Activated T-cell treated with anti-CD3 and anti-CD28 coated beads, Interleukin-2, amount 50 U/mL, for 48 hours (primary cell): ENCODE measurements around the gene MORN3.
"Not testable (repeated sequence)": the region's sequence is repeated elsewhere in the genome, so short reads cannot be mapped to it uniquely, and the experiment has no call there.

Source experiments
- DNase-seq, 2 experiments: peaks; one replicate each; pipeline ENCODE4 v3.0.0-alpha.2; 2020

The MORN3 gene

DNA sequence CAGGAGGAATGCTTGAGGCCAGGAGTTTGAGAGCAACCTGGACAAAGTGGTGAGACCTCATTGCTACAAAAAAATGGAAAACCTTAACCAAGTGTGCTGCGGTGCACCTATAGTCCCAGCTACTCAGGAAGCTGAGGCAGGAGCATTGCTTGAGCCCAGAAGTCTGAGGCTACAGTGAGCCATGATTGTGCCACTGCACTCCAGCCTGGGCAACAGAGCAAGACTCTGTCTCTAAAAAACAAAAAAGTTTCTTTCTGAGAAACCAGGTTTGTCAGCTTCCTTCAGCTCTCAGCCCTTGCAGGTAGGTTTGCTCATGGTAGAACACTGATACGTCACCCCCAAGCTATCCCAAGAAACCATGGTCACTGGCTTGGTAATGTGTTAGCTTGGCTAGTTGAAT, 20.0 kb upstream of the MORN3 start:
- no peak for DNase-seq

DNA sequence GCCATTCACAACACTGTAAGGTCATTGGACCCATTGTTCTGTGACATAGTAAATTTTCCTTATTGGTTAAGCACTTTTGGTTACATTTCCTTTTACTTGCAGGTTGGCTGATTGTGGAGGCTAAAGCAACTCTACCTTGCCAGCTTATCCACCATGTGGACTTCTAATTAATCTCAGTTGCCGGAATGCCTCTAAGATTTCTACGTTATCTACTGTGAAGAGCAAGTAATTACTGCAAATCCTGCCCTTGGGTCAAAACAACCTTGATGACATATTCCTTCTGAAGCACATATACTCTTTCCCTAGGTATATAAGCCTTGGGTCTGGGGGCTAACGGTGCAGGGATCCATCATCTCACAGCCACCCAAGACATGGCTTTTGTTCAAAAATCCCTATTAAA, 19.5 kb upstream of the MORN3 start:
- no peak for DNase-seq

DNA sequence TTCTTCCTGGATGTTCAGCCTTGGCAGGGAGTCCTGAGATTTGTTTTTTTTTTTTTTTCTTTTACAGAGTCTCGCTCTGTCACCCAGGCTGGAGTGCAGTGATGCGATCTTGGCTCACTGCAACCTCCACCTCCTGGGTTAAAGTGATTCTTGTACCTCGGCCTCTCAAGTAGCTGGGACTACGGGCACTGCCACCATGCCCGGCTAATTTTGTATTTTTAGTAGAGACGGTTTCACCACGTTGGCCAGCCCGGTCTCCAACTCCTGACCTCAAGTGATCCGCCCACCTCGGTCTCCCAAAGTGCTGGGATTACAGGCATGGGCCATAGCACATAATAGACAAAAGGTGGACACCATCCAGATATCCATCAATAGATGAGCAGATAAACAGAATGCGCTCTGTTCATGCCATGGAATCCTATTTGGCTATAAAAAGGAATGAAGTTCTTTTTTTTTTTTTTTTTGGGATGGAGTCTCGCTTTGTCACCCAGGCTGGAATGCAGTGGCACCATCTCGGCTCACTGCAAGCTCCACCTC, 10.3 kb upstream of the MORN3 start:
- not testable (repeated sequence) for DNase-seq

DNA sequence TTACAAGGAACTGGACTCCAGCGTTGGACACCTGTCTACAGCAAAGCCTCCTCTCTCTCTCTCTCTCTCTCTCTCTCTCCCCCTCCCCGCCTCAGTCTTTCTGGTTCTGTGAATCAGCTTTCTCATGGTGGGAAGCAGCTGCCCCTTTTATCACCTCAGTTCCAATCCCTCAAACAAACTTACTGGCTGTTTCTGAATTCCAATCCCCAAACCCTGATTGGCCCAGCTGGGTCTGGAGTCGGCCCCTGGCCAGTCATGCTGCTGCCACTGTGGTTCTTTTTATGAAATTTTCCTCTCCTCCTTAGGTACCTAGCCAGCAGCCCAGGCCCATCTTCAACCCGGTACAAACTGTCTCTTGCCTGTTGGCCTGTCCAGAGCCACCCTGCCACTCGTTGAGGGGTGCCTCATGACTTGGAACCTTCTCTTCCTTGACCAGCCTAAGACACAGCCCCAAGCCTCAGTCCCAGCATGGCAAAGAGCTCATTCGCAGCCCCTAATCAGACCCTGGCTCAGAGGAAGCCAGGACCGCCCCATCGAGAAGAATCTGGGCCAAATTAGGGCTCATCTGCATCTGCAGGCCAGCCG, 9.4 kb upstream of the MORN3 start:
- no peak for DNase-seq

DNA sequence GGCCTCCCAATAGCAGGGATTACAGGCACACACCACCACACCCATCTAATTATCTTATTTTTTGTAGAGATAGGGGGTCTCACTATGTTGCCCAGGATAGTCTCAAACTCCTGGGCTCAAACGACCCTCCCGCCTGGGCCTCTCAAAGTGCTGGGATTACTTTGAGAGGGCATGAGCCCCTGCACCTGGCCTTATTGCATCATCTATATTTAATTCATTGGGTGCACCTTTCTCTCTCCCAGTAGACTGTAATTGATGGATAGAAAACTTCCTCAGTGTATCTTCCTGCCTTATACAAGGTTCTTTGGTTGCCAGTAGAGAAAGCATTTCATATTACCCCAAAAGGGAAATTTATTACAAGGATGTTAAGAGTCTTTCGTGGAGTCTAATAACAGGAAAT, 8.9 kb upstream of the MORN3 start:
- no peak for DNase-seq

DNA sequence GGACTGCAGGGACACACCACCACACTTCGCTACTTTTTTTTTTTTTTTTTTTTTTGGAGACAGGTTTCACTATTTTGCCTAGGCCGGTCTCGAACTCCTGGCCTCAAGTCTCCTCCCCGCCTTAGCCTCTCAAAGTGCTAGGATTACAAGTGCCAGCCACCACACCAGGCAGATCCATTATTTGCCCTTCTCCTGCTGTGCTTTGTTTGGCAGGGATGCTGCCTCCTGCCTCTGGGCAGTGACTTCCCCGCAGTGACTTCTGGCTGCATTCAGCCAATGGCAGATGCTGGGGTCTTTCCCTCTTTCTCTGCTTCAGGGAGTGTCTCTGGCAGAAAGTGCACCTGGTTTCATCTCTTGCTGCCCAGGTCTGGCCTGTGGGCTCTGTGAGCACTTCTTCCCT, 6.7 kb upstream of the MORN3 start:
- no peak for DNase-seq

DNA sequence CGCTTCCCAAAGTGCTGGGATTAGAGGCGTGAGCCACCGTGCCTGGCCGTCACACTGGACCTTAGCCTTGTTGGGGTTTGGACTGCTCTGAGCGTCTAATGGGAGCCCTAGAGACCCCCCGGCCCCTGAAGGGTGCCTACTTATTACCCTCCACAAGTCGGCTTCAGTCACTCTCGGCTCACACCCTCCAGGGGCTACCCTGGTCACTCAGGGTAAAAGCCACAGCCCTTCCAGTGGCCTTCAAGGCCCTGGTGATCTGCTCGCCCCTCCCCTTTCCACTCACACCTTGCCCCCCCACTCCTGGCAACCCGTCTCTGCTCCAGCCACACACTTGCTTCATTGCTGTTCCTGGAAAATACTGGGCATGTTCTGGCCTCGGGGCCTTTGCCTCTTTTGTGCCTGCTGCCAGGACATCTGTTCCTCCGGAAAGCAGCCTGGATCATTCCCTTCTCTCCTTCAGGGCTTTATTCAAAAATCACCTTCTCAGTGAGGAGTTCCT, 3.6 kb upstream of the MORN3 start:
- DNase-seq = no peak

DNA sequence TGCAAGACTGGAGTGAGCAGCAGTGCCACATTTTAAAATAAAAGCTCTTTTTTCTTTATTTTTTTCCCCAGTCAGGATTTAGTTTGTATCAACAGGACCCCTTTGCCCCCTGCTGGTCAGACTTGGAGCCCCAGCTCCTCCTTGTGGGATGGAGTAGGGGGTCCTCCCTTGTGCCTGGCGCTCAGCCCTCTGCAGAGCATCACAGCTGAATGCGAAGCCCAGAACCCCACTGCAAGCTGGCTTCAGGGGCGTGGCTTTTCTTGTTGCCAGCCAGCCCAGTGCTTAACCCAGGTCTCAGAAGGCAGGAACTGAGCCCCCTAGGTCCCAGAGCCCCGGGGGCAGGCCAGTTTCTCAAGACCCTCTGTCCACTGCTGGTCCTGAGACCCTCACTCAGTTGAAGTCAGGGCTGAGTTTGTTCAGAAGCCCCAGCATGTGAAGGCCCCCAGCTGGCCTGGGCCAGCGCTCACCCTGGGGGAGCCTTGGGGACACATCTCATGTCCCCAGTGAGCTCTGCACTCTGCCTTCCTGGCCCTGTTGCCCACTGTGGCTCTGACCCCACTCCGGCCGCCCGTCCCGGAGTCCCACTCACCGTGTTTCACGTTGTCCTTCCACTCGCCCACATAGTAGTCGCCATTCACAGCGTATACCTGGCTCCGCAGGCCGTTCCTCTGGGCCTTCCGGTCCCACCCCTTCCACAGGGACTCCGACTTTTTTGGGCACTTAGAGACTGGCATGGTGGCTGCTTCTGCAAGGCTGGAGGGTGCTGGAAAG, 519 bp downstream of the MORN3 start:
- DNase-seq = peak; percentile 66 to 68

DNA sequence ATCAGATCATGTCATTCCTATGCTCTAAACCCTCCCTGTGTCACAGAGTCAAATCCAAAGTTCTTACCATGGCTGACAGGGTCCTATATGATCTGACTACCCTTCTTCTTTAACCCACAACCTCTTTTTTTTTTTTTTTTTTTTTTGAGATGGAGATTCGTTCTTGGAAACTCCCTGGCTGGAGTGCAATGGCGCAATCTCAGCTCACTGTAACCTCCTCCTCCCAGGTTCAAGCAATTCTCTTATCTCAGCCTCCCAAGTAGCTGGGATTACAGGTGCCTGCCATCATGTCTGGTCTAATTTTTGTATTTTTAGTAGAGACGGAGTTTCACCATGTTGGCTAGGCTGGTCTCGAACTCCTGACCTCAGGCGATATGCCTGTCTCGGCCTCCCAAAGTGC, 2.6 kb downstream of the MORN3 start:
- DNase-seq = not testable (repeated sequence)

DNA sequence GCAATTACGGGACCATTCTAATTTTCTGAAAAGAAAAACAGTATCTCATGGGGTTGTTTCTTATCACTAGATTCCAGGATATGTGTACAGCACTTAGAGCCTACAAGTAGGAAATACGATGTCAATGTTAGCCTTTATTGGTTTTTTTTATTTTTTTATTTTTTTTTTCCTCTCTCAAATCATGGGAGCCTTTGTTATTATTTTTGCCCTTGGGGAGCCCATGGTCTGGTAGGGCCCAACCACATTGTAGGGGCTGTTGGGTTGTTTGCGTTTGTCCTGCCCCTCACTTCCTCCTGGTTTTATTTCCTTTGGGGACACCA, 5.9 kb downstream of the MORN3 start:
- no peak for DNase-seq

DNA sequence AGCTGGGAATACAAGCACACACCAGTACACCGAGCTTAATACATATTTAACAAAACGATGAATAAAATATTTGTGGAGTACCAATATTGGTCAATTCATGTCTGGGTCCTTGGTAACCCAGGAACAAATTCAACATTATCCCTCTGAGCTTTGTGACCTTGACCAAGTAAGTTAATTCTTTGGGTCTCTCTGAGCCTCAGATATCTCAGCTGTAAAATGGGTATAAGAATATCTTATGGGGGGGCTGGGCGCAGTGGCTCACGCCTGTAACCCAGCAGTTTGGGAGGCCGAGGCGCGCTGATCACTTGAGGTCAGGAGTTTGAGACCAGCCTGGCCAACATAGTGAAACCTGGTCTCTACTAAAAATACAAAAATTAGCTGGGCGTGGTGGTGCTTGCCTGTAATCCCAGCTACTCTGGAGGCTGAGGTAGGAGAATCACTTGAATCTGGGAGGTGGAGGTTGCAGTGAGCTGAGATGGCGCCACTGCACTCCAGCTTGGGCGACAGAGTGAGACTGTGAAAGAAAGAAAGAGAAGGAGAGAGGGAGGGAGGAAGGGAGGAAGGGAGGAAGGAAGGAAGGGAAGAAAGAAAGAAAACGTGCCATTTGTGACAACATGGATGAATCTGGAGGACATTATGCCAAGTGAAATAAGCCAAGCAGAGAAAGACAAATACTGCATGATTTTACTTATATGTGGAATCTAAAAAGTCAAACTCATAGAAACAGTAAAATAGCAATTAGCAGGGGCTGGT, 7.9 kb downstream of the MORN3 start:
- not testable (repeated sequence) for DNase-seq

DNA sequence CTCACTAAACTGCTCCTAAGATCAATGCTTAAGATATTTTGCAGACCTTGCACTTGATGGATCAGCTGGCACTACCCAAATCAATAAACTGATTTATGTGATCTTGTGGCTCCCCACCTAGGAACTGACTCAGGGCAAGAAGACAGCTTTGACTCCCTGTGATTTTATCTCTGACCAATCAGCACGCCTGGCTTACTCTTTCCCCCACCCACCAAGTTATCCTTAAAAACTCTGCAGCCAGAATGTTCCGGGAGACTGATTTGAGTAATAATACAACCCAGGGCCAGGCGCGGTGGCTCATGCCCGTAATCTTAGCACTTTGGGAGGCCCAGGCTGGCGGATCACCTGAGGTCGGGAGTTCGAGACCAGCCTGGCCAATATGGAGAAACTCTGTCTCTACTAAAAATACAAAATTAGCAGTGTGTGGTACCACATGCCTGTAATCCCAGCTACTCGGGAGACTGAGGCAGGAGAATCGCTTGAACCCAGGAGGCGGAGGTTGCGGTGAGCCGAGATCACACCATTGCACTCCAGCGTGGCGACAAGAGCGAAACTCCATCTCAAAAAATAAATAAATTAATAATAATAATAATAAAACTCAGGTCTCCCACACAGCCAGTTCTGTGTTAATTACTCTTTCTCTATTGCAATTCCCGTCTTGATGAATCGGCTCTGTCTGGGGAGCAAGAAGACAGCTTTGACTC, 12.0 kb downstream of the MORN3 start:
- peak; percentile 63 to 67 for DNase-seq

DNA sequence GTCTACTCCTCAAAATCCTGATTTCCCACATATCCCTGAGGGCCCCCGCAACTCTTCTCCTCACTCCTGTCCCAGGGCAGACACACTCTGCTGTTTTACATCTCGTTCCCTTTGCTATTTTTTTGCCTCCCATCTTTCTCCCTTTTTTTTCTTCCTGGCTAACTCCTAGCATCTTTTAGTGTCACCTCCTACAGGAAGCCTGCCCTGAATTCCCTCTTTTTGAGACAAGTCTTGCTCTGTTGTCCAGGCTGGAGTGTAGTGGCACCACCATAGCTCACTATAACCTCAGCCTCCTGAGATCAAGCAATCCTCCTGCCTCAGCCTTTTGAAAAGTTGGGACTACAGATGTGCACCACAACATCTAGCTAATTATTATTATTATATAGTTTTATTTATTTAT, 13.3 kb downstream of the MORN3 start:
- DNase-seq = no peak

DNA sequence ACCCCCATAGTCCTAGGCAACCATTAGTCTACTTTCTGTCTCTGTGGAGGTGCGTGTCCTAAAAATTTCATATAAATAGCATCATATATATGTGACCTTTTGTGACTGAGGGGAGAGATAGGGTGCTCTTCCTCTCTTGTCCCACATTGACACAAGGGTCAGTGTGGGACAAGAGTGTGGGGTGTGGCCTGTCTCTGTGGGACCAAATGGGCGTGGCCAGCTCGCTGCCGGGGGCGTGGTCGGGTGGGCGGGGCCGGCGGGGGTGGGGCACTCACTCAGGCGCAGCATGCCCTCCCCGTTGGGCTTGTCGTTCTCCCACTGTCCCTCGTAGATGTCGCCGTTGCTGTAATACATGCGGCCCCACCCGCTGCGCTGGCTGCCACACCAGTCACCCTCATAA, 15.5 kb downstream of the MORN3 start:
- no peak for DNase-seq

DNA sequence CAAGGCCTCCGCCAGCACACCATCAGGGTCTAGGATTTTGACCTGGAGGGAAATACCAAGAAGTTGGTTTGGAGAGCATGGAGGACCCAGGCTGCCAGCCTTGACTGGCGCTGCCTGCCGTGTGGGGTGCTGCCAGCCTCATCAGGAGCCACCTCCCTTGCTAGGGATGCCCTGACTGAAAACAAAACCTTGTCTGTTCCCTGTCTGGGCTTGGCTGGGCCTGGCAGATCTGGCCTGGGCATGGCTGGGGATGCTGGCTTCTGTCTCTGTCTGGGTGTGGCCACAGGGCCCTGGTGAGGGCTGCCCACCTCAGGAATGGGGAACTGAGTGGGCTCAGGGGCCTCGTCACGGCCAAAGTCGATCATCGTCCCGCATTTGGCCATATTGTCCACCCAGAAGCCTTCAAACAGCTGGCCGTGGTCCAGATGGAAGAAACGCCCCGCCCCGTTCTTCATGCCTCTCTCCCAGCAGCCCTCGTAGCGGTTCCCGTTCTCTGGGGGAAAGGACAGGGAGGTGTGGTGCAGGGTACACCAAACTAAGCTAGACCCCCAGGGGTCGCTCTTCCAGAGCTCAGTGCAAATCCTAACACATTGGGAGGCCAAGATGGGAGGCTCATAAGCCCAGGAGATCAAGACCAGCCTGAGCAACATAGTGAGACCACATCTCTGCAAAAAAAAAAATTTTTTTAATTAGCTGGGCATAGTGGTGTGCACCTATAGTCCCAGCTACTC, 16.5 kb downstream of the MORN3 start:
- DNase-seq = no peak

DNA sequence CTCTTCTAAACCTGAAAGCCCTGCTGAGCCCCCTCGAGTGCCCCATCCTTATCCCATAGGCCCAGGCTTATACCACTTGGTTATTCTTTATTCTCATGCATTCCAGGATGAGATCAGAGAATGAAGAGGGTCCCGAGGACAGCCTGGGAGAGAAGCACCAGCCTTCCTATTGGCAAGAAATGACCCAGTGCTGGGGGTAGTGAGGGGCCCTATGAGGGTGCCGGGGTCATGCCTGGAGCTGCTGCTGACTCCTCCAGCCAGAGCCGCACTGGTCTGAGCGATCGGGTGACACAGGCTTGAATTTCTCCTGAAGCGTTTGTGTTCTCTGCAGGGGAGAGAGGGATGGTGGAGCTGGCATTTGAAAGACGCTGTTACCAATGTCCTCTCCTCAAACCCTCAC, 18.1 kb downstream of the MORN3 start:
- no peak for DNase-seq

DNA sequence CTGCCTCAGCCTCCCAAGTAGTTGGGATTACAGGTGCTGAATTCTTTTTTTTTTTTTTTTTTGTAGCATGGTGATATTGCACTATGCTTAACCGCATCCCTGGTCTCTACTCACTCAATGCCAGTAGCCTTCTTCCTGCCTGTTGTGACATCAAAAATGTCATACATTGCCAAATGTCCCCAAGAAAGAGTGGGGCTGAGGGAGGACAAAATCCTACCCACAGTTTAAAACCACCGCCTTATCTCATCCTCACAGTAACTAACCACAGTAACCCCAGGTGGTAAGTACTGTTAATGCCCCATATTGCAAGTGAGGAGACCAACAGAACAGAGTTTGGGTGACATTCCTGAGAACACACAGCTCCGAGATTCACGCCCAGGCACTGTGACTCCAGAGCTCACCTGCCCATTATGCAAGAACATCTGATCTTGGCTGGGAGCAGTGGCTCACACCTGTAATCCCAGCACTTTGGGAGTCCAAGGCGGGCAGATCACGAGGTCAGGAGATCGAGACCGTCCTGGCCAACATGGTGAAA, 19.6 kb downstream of the MORN3 start:
- DNase-seq = no peak

DNA sequence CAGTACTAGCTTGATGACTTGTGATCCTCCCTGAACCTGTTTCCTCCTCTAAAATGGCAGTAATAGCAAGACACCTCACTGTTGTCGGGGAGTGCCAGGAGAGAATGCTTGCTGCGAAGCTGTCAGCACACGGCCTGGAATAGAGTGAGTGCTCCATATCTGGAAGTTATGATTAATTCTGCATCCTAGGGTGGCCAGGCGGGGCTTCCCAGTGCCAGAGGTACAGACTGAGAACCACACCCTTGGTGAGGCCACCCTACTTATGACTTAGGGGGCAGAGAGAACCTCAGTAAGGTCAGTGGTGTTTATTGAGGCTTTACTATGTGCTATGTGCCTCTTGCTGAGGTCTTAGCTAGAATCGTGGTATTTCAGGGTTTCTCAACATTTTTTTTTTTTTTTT, 20.1 kb downstream of the MORN3 start:
- DNase-seq = no peak

DNA sequence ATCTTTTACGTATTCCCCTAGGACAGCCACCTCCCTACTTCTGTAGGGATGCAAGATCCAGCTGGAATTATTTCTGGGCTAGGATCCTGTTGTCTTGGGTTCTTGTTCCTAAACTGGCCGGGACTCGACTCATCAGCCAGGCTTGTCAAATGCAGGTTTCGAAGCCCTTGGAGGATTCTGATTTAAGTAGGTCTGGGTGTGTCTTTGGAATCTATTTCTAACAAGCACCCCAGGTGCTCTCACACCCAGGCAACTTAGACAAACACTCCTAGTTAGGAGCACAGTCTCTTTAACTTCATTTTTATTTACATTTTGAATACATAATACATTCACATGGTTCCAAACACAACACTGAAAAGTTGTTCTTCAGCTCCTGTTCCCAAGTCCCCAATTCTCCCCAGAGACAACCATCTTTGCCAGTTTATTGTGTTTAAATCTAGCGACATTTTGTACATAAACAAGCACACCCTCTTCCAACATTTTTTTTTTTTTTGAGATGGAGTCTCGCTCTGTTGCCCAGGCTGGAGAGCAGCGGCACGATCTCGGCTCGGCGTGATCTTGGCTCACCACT, 20.9 kb downstream of the MORN3 start:
- DNase-seq = no peak

DNA sequence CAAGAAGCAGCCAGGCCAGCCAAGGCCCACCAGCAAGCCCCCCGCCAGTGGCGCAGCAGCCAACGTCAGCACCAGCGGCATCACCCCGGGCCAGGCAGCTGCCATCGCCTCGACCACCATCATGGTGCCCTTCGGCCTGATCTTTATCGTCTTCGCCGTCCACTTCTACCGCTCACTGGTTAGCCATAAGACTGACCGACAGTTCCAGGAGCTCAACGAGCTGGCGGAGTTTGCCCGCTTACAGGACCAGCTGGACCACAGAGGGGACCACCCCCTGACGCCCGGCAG, 28.2 kb downstream of the MORN3 start:
- no peak for DNase-seq

DNA sequence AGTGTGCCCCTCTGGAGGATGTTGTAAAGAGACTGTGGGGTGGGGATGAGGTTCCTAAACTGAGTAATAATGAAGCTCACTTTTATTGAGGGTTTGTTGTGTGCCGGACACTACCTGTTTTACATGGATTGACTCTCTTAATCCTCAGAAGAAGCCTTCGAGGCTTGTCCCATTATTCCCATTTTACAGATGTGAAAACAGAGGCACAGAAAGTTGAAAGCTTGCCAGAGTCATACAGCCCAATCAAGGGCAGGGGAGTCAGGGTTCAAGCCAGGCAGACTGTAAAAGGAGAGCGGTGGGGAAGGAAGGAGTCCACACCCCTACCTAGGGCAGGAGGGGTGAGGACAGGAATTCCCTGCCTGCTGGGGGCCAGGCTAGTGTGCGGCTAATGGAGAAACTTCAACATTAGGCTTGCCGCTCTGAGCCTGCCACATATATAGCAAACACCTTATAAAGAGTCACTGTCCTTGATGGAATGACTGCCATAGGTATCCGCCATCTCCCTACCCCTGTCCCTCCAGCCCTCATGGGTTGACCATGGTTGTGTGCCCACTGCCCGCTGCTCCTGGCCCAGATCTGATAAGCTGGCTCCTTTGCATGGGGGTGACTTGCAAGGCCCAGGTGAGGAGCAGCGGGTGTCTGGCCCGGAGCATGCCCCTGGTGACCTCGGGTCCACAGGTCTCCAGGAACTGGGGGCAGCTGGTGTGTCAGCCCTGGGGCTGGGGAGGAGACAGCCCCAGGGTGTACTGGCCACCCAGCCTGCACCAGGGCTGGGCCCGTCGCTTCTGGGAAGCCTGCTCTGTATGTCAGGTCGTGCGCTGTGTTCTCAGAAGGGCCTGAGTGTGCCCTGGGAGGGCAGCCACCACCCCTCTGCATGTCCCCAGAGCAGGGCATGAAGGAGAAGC, 30.9 kb downstream of the MORN3 start:
- no peak for DNase-seq
